K562 (cell line): ENCODE results near the gene C16orf96. TPM values are rescaled to one million over a fixed set of nuclear protein-coding genes. Genes with fewer than 3 reads are reported as not detected.

Experiments
- ATAC-seq: fragments of 200-7000 bp; cut with Tn5 transposase; 3 replicates; pipeline ENCODE4 v1.9.1; 2020; ENCODE audit warnings: moderate library complexity
- BruUV-seq: library from RNA; stranded (reverse); fragments of 400-500 nt; replicated peaks from 2 replicates; lab custom pipeline; 2021; lab: Mats Ljungman, UMichigan
- CTCF ChIA-PET: fragments of 300-600 bp; formaldehyde crosslinking; extraction: SDS; loops from one replicate; lab custom pipeline; 2021; ENCODE audit warnings: low intra/inter-chr PET ratio; lab: Yijun Ruan, JAX
- POLR2A ChIA-PET: fragments of 300-600, 350-650 bp; sonication (Branson Sonifier 250); formaldehyde crosslinking; extraction: SDS; loops from one replicate; lab custom pipeline; 2021; ENCODE audit warnings: antibody characterized with exemption, inconsistent platforms; lab: Yijun Ruan, JAX
- DNase-seq, 4 experiments: peaks; one replicate each; pipeline versions ENCODE4 v3.0.0 to v3.0.0-alpha.2; 2011 to 2018; ENCODE audit warnings: low spot score in 3 of 4, mixed read lengths in 3 of 4; ENCODE audit errors: extremely low read depth in 1 of 4
- FAIRE-seq: peaks from 2 replicates; lab custom pipeline; 2011; peaks lifted over from hg19 to GRCh38; lab: Jason Lieb, UNC
- H2AFZ ChIP-seq: 2 replicates; pipeline ENCODE4 v1.6.0; 2011; ENCODE audit warnings: low read depth, low read length, control low read depth, inconsistent platforms
- H3K27ac ChIP-seq: fragments of 200-600 bp; 3 replicates; pipeline ENCODE4 v1.8.0; 2011; ENCODE audit warnings: low read depth, mild to moderate bottlenecking, control low read depth, inconsistent platforms, low read length, moderate library complexity, mixed read lengths; ENCODE audit errors: extremely low read depth
- H3K27me3 ChIP-seq, 2 experiments: fragments of 300-600 bp in 1 of 2; 2 replicates in 1 of 2; 3 replicates in 1 of 2; pipeline versions ENCODE4 v1.6.0 to v1.8.0; 2011; ENCODE audit warnings: inconsistent platforms in 2 of 2, low read length in 2 of 2, mild to moderate bottlenecking in 1 of 2, mixed read lengths in 1 of 2, moderate library complexity in 1 of 2; ENCODE audit not compliant: control insufficient read depth in 2 of 2, insufficient read depth in 2 of 2
- H3K36me3 ChIP-seq: fragments of 300-600 bp; 3 replicates; pipeline ENCODE4 v1.8.0; 2011; ENCODE audit warnings: mild to moderate bottlenecking, low read length, inconsistent platforms; ENCODE audit not compliant: control insufficient read depth, insufficient read depth
- H3K4me1 ChIP-seq, 2 experiments: fragments of 200-600 bp in 1 of 2; replicated peaks in 1 of 2; 2 replicates in 1 of 2; 3 replicates in 1 of 2; pipeline versions ENCODE4 v1.5.1 to v1.8.0; 2011; ENCODE audit warnings: inconsistent platforms in 2 of 2, low read length in 2 of 2, mild to moderate bottlenecking in 1 of 2, mixed read lengths in 1 of 2, moderate library complexity in 1 of 2; ENCODE audit not compliant: control insufficient read depth in 2 of 2, insufficient read depth in 2 of 2
- H3K4me2 ChIP-seq: 2 replicates; pipeline ENCODE4 v1.6.1; 2011; ENCODE audit warnings: low read length, control low read depth, inconsistent platforms, mixed read lengths; ENCODE audit not compliant: insufficient read depth
- H3K4me3 ChIP-seq: fragments of 200-600 bp; sonication (generic), shearing (Covaris generic); 2 replicates; pipeline ENCODE4 v1.5.1; 2016; ENCODE audit warnings: control low read depth, inconsistent platforms
- H3K79me2 ChIP-seq: fragments of 200-600 bp; 3 replicates; pipeline ENCODE4 v1.8.0; 2011; ENCODE audit warnings: low read length, inconsistent platforms; ENCODE audit not compliant: control insufficient read depth, insufficient read depth
- H3K9ac ChIP-seq, 2 experiments: 2 replicates each; pipeline versions ENCODE4 v1.6.0 to v1.6.1; 2011; ENCODE audit warnings: low read depth in 2 of 2, low read length in 2 of 2, control low read depth in 1 of 2, inconsistent platforms in 1 of 2, mild to moderate bottlenecking in 1 of 2, mixed read lengths in 1 of 2; ENCODE audit not compliant: insufficient read depth in 1 of 2
- H3K9me1 ChIP-seq: one replicate; pipeline ENCODE4 v1.6.0; 2011; ENCODE audit warnings: inconsistent platforms, mild to moderate bottlenecking, low read length, moderate library complexity; ENCODE audit not compliant: control insufficient read depth, insufficient read depth
- H3K9me3 ChIP-seq: replicated peaks from 2 replicates; pipeline ENCODE4 v1.5.1; 2011; ENCODE audit warnings: low read depth, low read length, inconsistent platforms; ENCODE audit not compliant: control insufficient read depth, insufficient read depth
- H4K20me1 ChIP-seq: replicated peaks from 2 replicates; pipeline ENCODE4 v1.6.1; 2011; ENCODE audit warnings: low read length, inconsistent platforms, mixed read lengths; ENCODE audit not compliant: control insufficient read depth, insufficient read depth
- CBX5 ChIP-seq: IDR thresholded peaks from 2 replicates; pipeline ENCODE4 v1.6.1; 2014; ENCODE audit warnings: low read depth, borderline replicate concordance
- E2F3 ChIP-seq: fragments of 250-450 bp; sonication (Bioruptor Pico); IDR thresholded peaks from 2 replicates; pipeline ENCODE4 v1.4.0; 2020; ENCODE audit warnings: mild to moderate bottlenecking
- ESRRB ChIP-seq: fragments of 250-450 bp; sonication (Bioruptor Pico); IDR thresholded peaks from 2 replicates; pipeline ENCODE4 v1.5.0; 2020; ENCODE audit warnings: mild to moderate bottlenecking, moderate library complexity, borderline replicate concordance
- HES1 ChIP-seq: fragments of 450-650 bp; IDR thresholded peaks from 2 replicates; pipeline ENCODE4 v1.6.1; 2016; ENCODE audit warnings: low read depth, mild to moderate bottlenecking, moderate library complexity
- HMGXB4 ChIP-seq: sonication (generic); formaldehyde crosslinking; IDR thresholded peaks from 2 replicates; pipeline ENCODE4 v1.8.1; 2023; ENCODE audit warnings: mild to moderate bottlenecking, missing genetic modification reagents
- NR2C1 ChIP-seq, 2 experiments: fragments of 450-650 bp; IDR thresholded peaks; 2 replicates each; pipeline ENCODE4 v1.6.1; 2017; ENCODE audit warnings: mild to moderate bottlenecking in 2 of 2, antibody characterized with exemption in 1 of 2, inconsistent platforms in 1 of 2, missing compliant biosample characterization in 1 of 2, missing genetic modification characterization in 1 of 2
- POLR2H ChIP-seq: IDR thresholded peaks from 2 replicates; pipeline ENCODE4 v1.6.1; 2016; ENCODE audit warnings: missing genetic modification characterization, low read depth, mild to moderate bottlenecking, control low read depth, missing compliant biosample characterization, moderate library complexity
- RAD21 ChIP-seq, 2 experiments: fragments of 250-450 bp in 1 of 2; fragments of 450-650 bp in 1 of 2; sonication (Bioruptor Pico) in 1 of 2; formaldehyde crosslinking in 1 of 2; IDR thresholded peaks in 1 of 2; conservative IDR thresholded peaks in 1 of 2; 2 replicates each; pipeline versions ENCODE4 v1.4.0 to v1.8.0; 2020 to 2022; ENCODE audit warnings: mild to moderate bottlenecking in 2 of 2, moderate library complexity in 1 of 2
- SAFB ChIP-seq: fragments of 200-400 bp; formaldehyde crosslinking; IDR thresholded peaks from 2 replicates; pipeline ENCODE4 v1.6.1; 2017; ENCODE audit warnings: low read depth, low read length, borderline replicate concordance
- SMC3 ChIP-seq: conservative IDR thresholded peaks from 2 replicates; pipeline ENCODE4 v1.6.1; 2011; ENCODE audit warnings: low read depth, low read length, improper control_type of control experiment; ENCODE audit not compliant: insufficient read depth
- TBL1XR1 ChIP-seq, 2 experiments: IDR thresholded peaks; 2 replicates each; pipeline ENCODE4 v1.6.1; 2012; ENCODE audit warnings: improper control_type of control experiment in 2 of 2, low read length in 2 of 2, mild to moderate bottlenecking in 1 of 2
- WGBS: fragments of 100-300 bp; shearing (Covaris generic); methylation state at CpG from one replicate; pipeline ENCODE4 v1.1.6; 2016; ENCODE audit warnings: low coverage, mixed read lengths; ENCODE audit not compliant: insufficient coverage; ENCODE audit errors: missing lambda C conversion rate; 5-methylcytosine and 5-hydroxymethylcytosine counted together
- in situ Hi-C: fragments of 300-500 bp; cut with MboI; formaldehyde crosslinking; loops from 4 replicates; pipeline ENCODE4 v1.15.0; 2018; ENCODE audit warnings: inconsistent platforms, mixed read lengths
- intact Hi-C: fragments of 100-400 bp; cut with micrococcal nuclease; formaldehyde crosslinking; loops from 2 replicates; pipeline ENCODE4 v1.14.2; 2022
- polyA plus RNA-seq, 8 experiments: library from polyadenylated mRNA; depleted of rRNA in 4 of 8; stranded (reverse) in 5 of 8; unstranded in 3 of 8; fragments of >200 nt; fragmentation: Nextera tagmentation in 2 of 8; fragmentation: Illumina TruSeq in 1 of 8; extraction: Ambion mirVana in 2 of 8; extraction: Trizol in 1 of 8; gene quantifications; 2 replicates each; pipeline versions ENCODE4 v1.2.1 to v1.2.3, GENCODE V29; 2011 to 2014; ENCODE audit warnings: inconsistent platforms in 1 of 8, missing spikeins in 1 of 8
- total RNA-seq, 7 experiments: library from RNA; depleted of rRNA in 6 of 7; stranded (reverse); fragments of >200 nt in 6 of 7; fragmentation: Illumina TruSeq in 2 of 7; extraction: Trizol in 2 of 7; gene quantifications; 2 replicates each; pipeline versions ENCODE4 v1.2.1 to v1.2.3, GENCODE V29; 2011 to 2021; ENCODE audit warnings: low replicate concordance in 1 of 7
- TF ChIP-seq, protein P1 (sequence below): fragments of 450-650 bp; IDR thresholded peaks from 2 replicates; pipeline ENCODE4 v1.6.1; 2016; ENCODE audit warnings: mild to moderate bottlenecking

The C16orf96 gene
- total and polyA plus RNA-seq, 9 of the 15 experiments (the other 6 are each of a cell fraction or from before 2014, with no cell fraction given) = not detected

GRCh38 chr16:4510747-4511426 is 45.3 kb upstream of the C16orf96 start (continued):
- TF ChIP-seq, protein P1, sequence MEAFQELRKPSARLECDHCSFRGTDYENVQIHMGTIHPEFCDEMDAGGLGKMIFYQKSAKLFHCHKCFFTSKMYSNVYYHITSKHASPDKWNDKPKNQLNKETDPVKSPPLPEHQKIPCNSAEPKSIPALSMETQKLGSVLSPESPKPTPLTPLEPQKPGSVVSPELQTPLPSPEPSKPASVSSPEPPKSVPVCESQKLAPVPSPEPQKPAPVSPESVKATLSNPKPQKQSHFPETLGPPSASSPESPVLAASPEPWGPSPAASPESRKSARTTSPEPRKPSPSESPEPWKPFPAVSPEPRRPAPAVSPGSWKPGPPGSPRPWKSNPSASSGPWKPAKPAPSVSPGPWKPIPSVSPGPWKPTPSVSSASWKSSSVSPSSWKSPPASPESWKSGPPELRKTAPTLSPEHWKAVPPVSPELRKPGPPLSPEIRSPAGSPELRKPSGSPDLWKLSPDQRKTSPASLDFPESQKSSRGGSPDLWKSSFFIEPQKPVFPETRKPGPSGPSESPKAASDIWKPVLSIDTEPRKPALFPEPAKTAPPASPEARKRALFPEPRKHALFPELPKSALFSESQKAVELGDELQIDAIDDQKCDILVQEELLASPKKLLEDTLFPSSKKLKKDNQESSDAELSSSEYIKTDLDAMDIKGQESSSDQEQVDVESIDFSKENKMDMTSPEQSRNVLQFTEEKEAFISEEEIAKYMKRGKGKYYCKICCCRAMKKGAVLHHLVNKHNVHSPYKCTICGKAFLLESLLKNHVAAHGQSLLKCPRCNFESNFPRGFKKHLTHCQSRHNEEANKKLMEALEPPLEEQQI = no peak

- Histone ChIP-seq H3K36me3 (peaks cover 64% of the 10 kb centered on the region; the same call in 2 of the 3 replicates), H3K9me3 (no peaks in the 10 kb centered on the region), H2AFZ (no peak overlapping the region), H3K4me3 (no peak overlapping the region), H3K9me1 (no peaks in the 10 kb centered on the region), H3K27ac (no peak overlapping the region), H3K4me1 (peaks cover 0 to 14% of the 10 kb centered on the region in 2 experiments; a peak in 2 of 5 replicates), H4K20me1 (0 out of 2 replicates have a peak, but pooled peaks cover 3% of the 10 kb centered on the region), H3K27me3 (no peaks in the 10 kb centered on the region), H3K79me2 (no peaks in the 10 kb centered on the region), H3K9ac (0 out of 4 replicates have a peak overlapping the region, but pooled peaks of 1 of the 2 experiments have one; percentile 15), H3K4me2 (no peak overlapping the region)
- DNase-seq (peak; percentile 43 to 57 (median 48)), ATAC-seq (peak; percentile 82), FAIRE-seq (peak; percentile 19)
- BruUV-seq = no TSS peak
- WGBS = 81% methylated on average over 8 of the region's 9 CpGs
- POLR2A ChIA-PET = interaction anchor here (0.9 to 1.4 kb wide), 3 partner anchors 11 to 74 kb away, joined by 3 to 5 read pairs (median 3); no protein-coding TSS in a partner anchor
- CTCF ChIA-PET = no interaction called here
- in situ Hi-C loops (loop anchor here (10.0 kb wide), 1 partner anchor 443 kb away; the partner anchor contains the start of gene SEC14L5), intact Hi-C loops (no loop called here)
- no peak for TF ChIP-seq HES1
- no peak for TF ChIP-seq CBX5
- TF ChIP-seq ESRRB (CRISPR knock-in tag) = no peak
- no peak for TF ChIP-seq E2F3 (CRISPR knock-in tag)
- peak; percentile 57 for TF ChIP-seq SMC3
- TF ChIP-seq NR2C1 (IDR thresholded peaks at IDR 0.05) = no peak
- TF ChIP-seq NR2C1 (tag; IDR thresholded peaks at IDR 0.05) = no peak
- no peak for TF ChIP-seq HMGXB4 (CRISPR knock-in tag)
- no peak for TF ChIP-seq POLR2H (tag)
- TF ChIP-seq SAFB = no peak
- TF ChIP-seq TBL1XR1 (IDR thresholded peaks at IDR 0.05; ENCODE audit: low read length in 2 of 2) = no peak
- TF ChIP-seq RAD21 (CRISPR knock-in tag; conservative IDR thresholded peaks at IDR 0.05 in 1 of 2, IDR thresholded peaks at IDR 0.05 in 1 of 2) = peak in 1 of 2 experiments; percentile 43; a peak in 3 of 4 replicates
Measured at GRCh38 chr16:4511441-4512082, 44.6 kb upstream of the C16orf96 start.
